Stimulated activated CD4-positive, alpha-beta T cell treated with anti-CD3 and anti-CD28 coated beads, Interleukin-12 subunit alpha, Interleukin-12 subunit beta, amount 100 ng/mL, for 24 hours (primary cell): ENCODE measurements around the gene IL23A.
"Not testable (repeated sequence)": the region's sequence is repeated elsewhere in the genome, so short reads cannot be mapped to it uniquely, and the experiment has no call there.

ENCODE experiments used
- DNase-seq, 2 experiments: peaks; one replicate each; pipeline ENCODE4 v3.0.0-alpha.2; 2020; ENCODE audit warnings: low read depth in 2 of 2

Gene IL23A, protein sequence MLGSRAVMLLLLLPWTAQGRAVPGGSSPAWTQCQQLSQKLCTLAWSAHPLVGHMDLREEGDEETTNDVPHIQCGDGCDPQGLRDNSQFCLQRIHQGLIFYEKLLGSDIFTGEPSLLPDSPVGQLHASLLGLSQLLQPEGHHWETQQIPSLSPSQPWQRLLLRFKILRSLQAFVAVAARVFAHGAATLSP

DNA sequence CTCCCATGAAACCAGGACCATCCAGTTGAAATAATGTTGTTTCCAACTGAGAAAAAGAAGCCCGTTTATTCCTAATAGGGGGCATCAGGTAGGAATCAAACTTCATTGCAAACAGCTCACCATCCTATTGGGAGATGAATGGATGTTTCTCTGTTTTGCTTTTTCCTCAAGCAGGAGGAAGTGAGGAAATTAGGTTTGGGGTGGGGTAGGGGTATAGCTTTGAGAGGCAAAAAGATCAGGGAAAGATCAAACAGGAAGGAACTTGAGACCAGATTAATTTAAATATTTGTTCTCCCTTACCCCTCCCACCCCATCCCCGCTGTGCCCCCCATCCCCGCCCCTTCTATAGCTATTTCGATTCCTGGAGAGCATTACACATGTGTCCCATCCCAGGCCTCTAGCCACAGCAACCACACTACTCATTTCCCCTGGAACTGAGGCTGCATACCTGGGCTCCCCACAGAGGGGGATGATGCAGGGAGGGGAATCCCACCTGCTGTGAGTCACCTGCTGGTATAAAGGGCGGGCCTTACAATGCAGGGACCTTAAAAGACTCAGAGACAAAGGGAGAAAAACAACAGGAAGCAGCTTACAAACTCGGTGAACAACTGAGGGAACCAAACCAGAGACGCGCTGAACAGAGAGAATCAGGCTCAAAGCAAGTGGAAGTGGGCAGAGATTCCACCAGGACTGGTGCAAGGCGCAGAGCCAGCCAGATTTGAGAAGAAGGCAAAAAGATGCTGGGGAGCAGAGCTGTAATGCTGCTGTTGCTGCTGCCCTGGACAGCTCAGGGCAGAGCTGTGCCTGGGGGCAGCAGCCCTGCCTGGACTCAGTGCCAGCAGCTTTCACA is at the start of gene IL23A:
Gene IL23A, plus strand, starts transcription at position 577 of the 850 bp plus-strand sequence. Its CDS starts 161 bp downstream, at position 738.
- DNase-seq, result peak; percentile 75 to 79

GRCh38 chr12:56293795-56294194 is 44.9 kb upstream of the IL23A start:
- DNase-seq, result no peak

DNA sequence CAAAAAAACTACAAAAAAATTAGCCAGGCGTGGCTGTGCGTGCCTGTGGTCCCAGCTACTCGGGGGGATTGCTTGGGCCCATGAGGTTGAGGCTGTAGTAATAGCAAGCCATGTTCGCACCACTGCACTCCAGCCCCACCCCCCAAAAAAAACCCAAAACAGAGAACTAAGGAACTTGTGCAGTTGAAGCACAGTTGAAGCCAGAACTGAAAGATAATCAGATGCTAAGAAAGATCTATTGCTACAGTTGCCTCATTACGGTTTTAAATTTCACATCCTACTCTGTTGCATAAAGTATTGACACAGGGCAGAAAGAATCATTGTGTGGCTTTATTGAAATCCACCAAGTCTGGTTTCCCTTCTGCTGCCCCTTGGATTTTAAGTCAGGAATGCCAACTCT is 42.4 kb upstream of the IL23A start:
- no peak for DNase-seq

GRCh38 chr12:56297400-56297799 is 41.3 kb upstream of the IL23A start:
- no peak for DNase-seq

- DNase-seq, result no peak
These were observed 39.9 kb upstream of the IL23A start for GRCh38 chr12:56298828-56299227.

- no peak for DNase-seq
These were observed 39.3 kb upstream of the IL23A start for GRCh38 chr12:56299308-56299852.

GRCh38 chr12:56299853-56300643 is 38.6 kb upstream of the IL23A start, which contains the start of gene CS:
TSS of gene CS (minus strand) at chr12:56300330. CDS start at chr12:56300201, 129 bp downstream.
- peak; percentile 96 to 99 for DNase-seq

- DNase-seq, result no peak
These were observed 37.8 kb upstream of the IL23A start for GRCh38 chr12:56300644-56301464.

- DNase-seq, result no peak
These were observed 34.4 kb upstream of the IL23A start for GRCh38 chr12:56304276-56304675.

DNA sequence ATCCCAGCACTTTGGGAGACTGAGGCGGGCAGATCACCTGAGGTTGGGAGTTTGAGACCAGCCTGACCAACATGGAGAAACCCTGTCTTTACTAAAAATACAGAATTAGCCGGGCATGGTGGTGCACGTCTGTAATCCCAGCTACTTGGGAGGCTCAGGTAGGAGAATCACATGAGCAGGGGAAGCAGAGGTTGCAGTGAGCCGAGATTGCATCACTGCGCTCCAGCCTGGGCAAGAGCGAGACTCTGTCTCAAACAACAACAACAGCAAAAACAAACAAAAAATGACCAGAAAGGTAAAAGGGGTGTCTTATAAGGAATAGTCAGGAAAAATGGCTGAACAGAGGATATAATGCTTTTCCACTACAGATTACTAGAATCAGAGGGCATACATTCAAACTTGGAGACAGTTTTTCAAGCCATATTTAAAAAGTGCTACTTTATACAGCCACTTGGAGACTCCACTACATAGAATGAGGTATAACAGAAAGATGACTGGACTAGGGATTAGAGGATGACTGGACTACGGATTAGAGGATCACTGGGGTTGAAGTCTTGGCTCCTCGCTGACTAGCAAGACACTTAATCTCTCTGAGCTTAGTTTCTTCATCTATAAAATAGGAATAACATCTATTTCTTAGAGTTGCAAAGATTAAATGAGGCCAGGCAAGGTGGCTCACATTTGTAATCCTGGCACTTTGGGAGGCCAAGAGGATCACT is 33.7 kb upstream of the IL23A start:
- no peak for DNase-seq

DNA sequence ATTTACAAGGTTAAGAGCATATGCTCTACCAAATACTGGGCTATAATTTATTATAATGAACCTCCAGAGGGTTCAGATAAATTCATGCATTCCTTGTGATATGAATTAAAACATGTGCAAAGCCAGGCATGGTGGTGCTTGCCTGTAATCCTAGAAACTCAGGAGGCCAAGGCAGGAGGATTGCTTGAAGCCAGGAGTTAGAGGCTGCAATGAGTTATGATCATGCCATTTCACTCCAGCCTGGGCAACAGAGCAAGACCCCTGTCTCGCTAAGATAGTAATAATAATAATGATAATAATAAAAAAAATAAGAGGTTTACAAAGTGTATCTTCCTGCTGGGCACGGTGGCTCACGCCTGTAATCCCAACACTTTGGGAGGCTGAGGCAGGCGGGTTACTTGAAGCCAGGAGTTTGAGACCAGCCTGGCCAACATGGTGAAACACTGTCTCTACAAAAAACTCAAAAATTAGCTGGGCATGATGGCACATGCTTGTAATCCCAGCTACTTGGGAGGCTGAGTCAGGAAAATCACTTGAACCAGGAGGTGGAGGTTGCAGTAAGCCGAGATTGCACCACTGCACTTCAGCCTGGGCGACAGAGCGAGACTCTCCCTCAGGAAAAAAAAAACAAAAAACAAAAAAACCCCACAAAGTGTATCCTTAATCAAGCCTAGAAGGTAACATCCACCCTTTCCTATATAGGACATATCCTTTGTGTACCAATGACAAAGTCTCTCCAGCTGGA is 31.3 kb upstream of the IL23A start:
- no peak for DNase-seq

GRCh38 chr12:56308714-56309113 is 30.0 kb upstream of the IL23A start:
- DNase-seq, result no peak

DNA sequence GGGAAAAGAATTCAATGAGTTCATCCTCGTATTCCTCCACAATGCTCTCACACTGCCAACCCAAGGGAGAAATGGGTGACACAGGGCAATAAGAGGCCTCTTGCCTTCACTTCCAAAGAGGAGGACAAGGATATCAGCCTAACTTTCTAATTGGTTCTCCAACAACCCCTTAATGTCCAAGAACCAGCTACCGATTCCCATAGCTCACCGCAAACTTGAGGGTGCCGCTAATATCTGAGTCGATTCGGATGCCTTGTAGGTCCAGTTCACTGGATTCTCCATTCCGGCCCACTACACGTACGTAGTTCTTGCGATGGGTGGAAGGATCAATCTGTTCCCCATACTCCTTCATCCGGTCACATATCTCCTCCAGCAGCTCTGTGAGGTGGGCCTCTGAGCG is 27.7 kb upstream of the IL23A start:
- DNase-seq, result no peak

GRCh38 chr12:56315249-56315621 is 23.4 kb upstream of the IL23A start:
- no peak for DNase-seq

- peak; percentile 85 to 93 for DNase-seq
These were observed 22.8 kb upstream of the IL23A start, which contains the start of gene CNPY2 for GRCh38 chr12:56315622-56316473. TSS of gene CNPY2 (minus strand) at chr12:56315988. CDS start at chr12:56315217, 771 bp downstream.

DNA sequence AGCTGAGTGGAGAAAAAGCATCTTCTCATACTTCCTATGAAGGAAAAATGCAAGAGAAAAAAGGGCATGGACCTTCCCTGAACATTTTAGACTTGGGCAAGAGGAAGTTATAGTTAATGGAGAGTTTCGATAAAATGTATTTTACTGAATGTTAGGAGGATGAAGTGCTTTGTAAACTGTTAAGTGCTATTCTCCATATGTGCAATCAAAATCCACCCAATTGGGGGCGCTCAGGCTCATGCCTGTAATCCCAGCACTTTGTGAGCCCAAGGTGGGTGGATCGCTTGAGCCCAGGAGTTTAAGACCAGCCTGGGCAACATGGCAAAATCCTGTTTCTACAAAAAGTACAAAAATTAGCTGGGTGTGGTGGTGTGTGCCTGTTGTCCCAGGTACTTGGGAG is 21.0 kb upstream of the IL23A start:
- DNase-seq, result no peak

DNA sequence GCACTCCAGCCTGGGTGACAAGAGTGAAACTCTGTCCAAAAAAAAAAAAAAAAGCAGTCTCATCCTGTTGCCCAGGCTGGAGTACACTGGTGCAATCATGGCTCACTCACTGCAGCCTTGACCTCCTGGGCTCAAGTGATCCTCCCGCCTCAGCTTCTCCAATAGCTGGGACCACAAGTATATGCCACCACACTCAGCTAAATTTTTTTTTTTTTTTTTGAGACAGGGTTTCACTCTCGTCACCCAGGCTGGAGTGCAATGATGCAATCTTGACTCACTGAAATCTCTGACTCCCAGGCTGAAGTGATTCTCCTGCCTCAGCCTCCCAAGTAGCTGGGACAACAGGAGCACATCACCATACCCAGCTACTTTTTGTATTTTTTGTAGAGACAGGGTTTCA is 17.7 kb upstream of the IL23A start:
- DNase-seq, result no peak

DNA sequence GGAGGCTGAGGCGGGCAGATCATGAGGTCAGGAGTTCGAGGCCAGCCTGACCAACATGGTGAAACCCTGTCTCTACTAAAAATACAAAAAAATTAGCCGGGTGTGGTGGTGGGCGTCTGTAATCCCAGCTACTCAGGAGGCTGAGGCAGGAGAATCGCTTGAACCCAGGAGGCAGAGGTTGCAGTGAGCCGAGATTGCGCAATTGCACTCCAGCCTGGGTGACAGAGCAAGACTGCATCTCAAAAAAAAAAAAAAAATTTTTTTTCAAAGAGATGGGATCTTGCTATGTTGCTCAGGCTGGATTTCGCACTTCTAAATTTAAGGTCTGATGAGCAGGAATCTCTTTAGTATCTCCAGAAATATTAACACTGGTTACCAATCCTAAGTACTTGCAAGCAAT is 17.1 kb upstream of the IL23A start:
- DNase-seq, result not testable (repeated sequence)

DNA sequence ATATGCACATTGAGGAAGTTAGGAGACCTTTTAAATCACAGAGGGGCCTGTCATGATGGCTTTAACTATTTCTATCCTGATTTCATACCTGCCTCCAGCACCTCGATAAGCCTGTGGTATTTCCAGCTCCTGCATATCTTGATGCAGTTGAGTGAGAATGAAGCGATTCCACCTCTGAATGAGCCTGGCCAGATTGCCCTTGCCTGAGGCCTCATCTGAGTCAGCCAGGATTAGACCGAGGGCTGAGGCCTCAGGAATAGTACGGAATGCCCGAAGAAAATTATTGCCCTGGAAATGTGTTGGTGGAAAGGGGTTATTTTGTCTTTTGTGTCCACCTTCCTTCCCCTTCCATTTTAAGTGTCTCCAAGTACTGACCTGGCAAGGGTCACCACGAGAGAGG is 14.5 kb upstream of the IL23A start:
- no peak for DNase-seq
